GM11168 (cell line): ENCODE measurements around the gene SP6.

Experiments used
- in situ Hi-C: fragments of 300-500 bp; cut with MboI; formaldehyde crosslinking; loops from one replicate; pipeline ENCODE4 v1.12.0; 2022; ENCODE audit warnings: low sequenced_read_pairs; ENCODE audit not compliant: unreplicated experiment

Gene SP6

GRCh38 chr17:47850692-47851573, at the start of gene SP6:
SP6 (minus strand) TSS chr17:47851163; CDS start chr17:47848429, 2,734 bp downstream.
- in situ Hi-C loops = no loop called here

GRCh38 chr17:47899643-47900042, 48.7 kb upstream of the SP6 start:
- in situ Hi-C loops = no loop called here

- in situ Hi-C loops = no loop called here
Observed at GRCh38 chr17:47898241-47898640, 47.3 kb upstream of the SP6 start.

DNA sequence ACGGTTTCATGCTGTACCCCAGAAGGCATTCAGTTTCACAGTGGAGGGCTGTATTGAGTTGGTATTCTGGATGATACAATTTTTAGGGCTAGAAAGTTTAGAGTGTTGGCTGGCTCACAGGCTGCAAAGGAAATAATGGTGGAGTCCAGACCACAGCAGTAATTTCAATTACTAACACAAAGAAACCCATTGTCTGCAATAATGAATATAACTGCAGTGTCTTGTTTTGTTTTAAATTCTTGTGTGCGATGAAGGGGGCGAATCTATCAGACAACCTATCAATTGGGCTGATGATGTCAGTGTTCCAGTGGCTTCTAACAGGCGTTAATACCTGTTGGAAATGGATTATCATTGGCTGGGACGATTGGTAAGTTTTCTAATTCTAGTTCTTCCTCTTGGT, 46.6 kb upstream of the SP6 start:
- in situ Hi-C loops = no loop called here

- in situ Hi-C loops = no loop called here
Observed at GRCh38 chr17:47896672-47897490, 45.9 kb upstream of the SP6 start.

- in situ Hi-C loops = no loop called here
Observed at GRCh38 chr17:47895856-47896671, 45.1 kb upstream of the SP6 start, which contains the start of gene SP2. SP2 (plus strand) TSS chr17:47896236; CDS start chr17:47896287, 51 bp downstream.

DNA sequence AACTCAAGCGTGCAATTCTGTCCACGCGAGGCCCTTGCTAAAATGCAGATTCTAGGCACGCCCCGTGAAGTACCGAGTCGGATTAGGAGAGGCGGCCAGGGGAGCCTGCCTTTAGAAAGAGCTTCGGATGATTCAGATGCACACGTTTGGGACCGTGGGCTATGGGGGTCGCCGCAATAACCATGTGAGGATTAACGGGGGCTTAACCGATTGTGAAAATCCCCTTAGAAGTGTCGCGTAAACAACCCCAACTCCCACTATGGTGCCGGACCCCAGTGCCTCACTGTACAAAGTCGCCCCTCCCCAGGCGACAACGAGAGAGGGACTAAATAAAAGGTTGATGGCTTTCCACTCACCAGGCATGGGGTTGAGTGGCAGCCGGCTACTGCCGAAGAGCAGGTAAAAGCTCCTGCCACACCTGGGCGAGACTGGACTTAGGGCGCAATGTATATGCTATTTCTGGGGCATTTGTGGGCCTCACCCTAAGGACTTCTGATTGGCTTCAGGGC, 44.4 kb upstream of the SP6 start:
- in situ Hi-C loops = no loop called here

- in situ Hi-C loops = no loop called here
Observed at GRCh38 chr17:47894498-47895346, 43.8 kb upstream of the SP6 start.

- in situ Hi-C loops = no loop called here
Observed at GRCh38 chr17:47891545-47892088, 40.7 kb upstream of the SP6 start.

DNA sequence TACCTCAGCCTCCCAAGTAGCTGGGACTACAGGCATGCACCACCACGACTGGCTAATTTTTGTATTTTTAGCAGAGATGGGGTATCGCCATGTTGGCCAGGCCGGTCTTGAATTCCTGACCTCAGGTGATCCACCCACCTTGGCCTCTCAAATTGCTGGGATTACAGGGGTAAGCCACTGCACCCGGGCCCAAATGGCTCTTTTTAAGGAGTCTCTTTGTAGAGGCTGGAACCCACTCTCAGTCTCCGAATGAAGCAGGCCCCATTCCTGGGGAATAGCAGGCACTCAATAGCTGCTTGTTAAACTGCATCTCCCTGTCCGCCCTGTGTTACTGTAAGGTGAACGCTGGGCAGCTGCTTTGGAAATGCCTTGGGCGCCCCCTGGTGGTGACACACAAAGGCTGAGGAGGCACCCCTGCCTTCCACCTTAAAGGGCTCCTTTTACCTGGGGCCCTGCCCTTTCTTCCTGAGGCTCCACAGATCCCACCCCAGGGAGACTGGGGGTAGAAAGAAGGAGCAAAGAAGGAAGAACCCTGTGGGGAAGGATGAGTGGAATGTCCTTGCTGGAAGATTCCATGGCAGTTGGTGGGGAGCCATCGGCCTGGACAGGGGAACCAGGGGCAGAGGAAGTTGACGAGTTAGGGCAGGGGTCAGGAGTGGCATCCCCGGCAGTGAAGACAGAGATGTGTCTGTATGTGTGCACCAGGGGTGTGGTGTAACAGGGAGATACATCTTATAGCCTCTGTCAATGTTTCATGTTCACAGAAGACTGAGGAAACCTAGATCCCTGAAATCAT, 39.0 kb upstream of the SP6 start:
- in situ Hi-C loops = loop anchor here (5.0 kb wide), 1 partner anchor 48 kb away; the partner anchor contains the start of gene SCRN2

- in situ Hi-C loops = loop anchor here (5.0 kb wide), 1 partner anchor 46 kb away; the partner anchor contains the start of gene SCRN2
Observed at GRCh38 chr17:47888293-47888692, 37.3 kb upstream of the SP6 start.

DNA sequence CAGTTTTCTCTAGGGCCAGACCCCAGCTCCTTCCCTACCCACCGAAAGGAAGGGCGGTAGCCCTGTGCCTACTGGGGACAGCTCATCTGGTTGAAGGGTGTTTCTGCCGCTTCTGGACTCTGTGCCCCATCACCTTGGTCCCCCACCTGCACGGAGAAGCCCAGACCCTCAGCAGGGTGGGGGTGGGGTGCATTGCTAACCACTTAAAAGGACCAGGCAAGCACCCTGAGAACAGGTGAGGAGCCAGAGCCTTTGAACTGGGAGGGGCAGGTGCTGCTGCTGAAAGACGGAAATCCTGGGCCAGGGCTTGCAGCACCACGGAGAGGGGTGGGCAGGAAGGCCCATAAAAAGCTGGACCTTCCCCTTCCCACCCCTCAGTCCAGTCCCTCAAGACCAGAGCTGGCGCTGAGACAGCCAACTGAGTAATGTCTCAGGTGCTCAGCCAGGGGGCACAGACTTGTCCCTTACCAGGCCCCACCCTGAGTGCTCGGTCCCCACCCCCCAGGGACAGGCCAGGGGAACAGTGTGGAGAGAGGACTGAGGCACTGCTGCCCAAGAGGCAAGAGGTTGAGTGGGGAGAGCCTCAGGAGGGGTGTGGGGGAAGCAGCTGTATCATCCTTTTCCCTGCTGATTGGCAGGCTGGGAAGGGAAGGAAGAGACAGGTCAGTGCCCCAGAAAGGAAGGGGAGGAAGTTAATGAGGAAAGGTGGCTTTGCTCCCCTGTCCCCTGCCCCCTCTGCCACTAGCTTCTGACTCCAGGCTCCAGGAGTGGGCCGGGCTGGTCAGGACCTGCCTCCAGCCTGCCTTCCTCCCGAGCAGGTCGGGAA, 34.2 kb upstream of the SP6 start:
- in situ Hi-C loops = loop anchor here (5.0 kb wide), 1 partner anchor 43 kb away; the partner anchor contains the start of gene SCRN2

- in situ Hi-C loops = no loop called here
Observed at GRCh38 chr17:47884427-47884740, 33.4 kb upstream of the SP6 start.

DNA sequence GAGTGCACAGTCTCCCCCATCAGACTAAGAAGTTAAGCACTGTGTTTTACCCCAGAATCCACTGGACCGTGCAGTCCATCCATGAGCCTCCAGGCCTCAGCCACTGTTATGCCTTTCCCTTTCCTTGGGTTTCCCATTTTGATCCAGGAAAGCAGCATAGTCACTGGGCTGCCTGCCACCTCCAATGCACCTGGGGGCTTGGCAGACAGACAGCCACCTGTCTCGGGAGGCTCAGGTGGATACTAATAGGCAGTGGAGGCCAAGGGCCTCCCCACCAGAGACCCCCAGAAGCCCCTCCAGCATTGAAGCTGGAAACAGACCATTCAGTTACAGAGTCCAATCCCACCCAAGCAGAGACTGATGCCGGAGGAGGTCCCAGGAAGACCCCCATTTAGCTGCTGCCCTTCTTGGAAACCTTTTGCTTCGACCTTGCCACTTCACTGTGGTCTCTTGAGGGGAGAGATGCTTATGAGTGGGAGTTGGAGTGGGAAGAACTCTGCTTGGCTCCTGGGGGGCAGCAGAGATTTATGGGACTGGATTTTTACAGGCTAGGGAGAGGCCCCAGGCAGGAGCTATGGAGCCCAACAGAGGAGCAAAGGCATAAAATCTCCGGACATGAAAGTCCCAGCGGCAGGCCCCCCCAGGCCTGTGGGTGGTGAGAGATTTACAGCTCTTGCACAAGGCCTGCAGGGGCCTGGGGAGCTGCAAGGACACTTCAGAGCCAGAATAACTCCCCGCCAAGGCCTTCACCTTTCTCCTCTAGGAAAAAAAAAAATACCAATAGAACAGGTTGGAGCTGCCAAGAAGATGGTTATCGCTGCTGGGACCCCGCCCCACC, 32.8 kb upstream of the SP6 start:
- in situ Hi-C loops = no loop called here

DNA sequence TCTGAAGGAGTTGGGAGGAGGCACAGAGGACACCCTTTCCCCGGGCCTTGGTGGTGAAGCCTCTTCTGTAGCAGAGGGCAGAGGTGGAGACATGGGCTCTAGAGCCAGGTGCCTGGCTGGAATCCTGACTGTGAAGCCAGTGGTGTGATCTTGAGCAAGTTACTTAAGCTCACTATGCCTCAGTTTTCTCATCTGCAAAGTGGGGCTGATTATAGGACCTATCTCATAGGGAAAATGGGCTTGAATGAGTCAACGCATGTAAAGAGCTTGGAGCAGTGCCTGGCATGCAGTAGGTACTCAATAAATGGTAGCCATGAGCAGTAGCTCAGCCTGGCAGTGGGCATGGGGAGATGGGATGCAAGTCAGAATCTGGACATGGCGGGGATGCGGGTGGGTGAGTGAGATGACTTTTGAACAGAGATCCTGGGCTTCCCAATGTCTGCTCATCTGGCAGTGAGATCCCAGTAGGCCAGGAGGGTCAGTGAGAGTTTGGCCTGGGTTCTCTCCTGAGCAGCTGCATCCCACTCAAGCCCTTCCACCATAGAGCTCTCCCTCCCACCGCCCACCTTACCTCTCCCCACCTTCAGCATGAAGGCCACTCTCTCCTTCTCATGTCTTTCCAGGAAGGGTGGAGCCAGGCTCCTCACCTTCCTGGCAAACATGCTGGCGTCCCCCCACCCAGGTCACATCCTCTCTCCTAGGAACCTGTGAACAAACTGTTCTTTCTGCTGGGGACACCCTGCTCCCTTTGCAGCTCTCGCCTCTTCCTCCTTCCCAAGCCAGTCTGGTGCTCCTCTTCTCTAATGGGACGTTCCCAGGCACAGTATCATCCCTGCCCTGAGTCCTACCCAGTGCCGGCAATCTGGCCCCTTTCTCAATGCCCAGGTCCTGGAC, 32.0 kb upstream of the SP6 start:
- in situ Hi-C loops = no loop called here
